Chondrocyte (in vitro differentiated cells): ENCODE data around the gene CFAP57. TPM values are rescaled to one million over a fixed set of nuclear protein-coding genes. Genes with fewer than 3 reads are reported as not detected.

Source experiments
- DNase-seq: peaks from one replicate; pipeline ENCODE4 v3.0.0; 2021; ENCODE audit warnings: mixed read lengths, low spot score
- H3K27ac Mint-ChIP-seq: one replicate; pipeline ENCODE4 v1.8.0; 2021; ENCODE audit warnings: mild to moderate bottlenecking, moderate library complexity, mixed read lengths; ENCODE audit not compliant: unreplicated experiment
- H3K27me3 Mint-ChIP-seq: 2 replicates; pipeline ENCODE4 v1.8.0; 2021; ENCODE audit warnings: low read depth, mixed read lengths
- H3K36me3 Mint-ChIP-seq: 2 replicates; pipeline ENCODE4 v1.8.0; 2021; ENCODE audit warnings: low read depth, mixed read lengths
- H3K4me1 Mint-ChIP-seq: 2 replicates; pipeline ENCODE4 v1.8.0; 2021; ENCODE audit warnings: low read depth, mild to moderate bottlenecking, mixed read lengths
- H3K4me3 Mint-ChIP-seq: one replicate; pipeline ENCODE4 v1.8.0; 2021; ENCODE audit warnings: mild to moderate bottlenecking, moderate library complexity, mixed read lengths; ENCODE audit not compliant: unreplicated experiment
- H3K9me3 Mint-ChIP-seq: 2 replicates; pipeline ENCODE4 v1.8.0; 2021; ENCODE audit warnings: low read depth, mixed read lengths
- long read RNA-seq: library from polyadenylated mRNA; stranded (forward); transcript quantifications from one replicate; pipeline ENCODE4 v2.0.0, GENCODE V29; 2021
- total RNA-seq: library from RNA; stranded (reverse); gene quantifications from 3 replicates; pipeline ENCODE4 v1.2.1, GENCODE V29; 2021
- TF ChIP-seq, protein P1 (sequence below): fragments of 200-600 bp; sonication (generic); IDR thresholded peaks from 2 replicates; pipeline ENCODE4 v1.5.0; 2021; ENCODE audit warnings: antibody characterized with exemption, mild to moderate bottlenecking, moderate library complexity

The CFAP57 gene
- total RNA-seq: 0.10 to 0.19 TPM (median 0.15 TPM) in 3 replicates
- long read RNA-seq: 0 reads

DNA sequence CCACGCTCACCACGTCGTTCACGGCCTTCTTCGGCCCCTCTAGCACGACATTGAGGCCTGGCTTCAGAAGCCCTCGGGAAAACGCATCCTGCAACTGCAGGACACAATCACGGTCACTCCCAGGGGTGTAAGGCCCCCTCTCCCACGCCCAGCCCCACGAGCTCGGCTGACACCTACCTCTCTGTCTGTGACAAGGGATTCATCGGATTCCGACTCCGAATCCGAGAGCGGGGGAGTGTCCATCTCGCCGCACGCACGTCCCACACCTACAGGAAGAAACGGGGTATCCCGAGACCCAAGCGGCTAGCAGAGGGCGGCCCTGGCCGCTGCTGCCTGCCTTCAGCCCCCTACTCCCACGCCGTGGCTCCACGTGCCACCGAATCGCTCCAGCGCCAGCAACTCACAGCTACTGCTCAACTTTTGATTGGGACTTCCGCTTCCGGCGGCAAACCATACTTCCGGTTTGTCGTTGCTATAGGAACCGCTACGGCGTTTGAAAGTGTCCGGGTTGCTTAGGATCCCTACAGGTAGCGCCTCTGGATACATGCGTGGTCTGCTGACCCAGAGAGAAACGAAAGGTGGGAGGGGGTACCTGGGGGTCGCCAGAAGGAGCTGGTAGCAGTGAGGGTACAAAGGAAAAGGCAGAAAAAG lies at the start of gene CFAP57, which contains the start of gene EBNA1BP2:
CFAP57 (plus strand) TSS at position 455 of the 651 bp plus-strand sequence. CDS start 424 bp downstream, outside the sequence.
EBNA1BP2 (minus strand) TSS at position 415 of the 651 bp plus-strand sequence; CDS start at position 243, 172 bp downstream.
- Mint-ChIP-seq H3K4me1 (peaks cover 20% of the 10 kb centered on the region), H3K9me3 (no peaks in the 10 kb centered on the region)

DNA sequence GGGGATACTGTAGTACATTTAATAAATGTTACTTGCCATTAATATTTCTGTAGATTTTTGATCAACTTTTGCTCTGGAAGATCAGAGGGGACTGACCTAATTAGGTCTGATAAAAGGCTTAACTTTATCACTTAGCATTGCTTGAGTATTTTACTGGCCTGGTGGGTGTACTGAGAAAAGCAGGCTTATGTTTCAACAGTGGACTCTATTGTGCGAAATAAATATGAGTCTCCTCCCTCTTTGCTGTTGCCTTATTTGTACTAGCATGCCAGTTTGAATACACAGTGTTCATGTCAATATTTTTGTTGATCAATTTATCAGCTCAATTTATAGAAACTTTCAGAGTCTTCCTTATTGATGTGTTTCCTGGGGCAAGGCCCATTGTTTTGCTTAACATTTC lies 49.1 kb upstream of the CFAP57 start:
- TF ChIP-seq, protein P1, sequence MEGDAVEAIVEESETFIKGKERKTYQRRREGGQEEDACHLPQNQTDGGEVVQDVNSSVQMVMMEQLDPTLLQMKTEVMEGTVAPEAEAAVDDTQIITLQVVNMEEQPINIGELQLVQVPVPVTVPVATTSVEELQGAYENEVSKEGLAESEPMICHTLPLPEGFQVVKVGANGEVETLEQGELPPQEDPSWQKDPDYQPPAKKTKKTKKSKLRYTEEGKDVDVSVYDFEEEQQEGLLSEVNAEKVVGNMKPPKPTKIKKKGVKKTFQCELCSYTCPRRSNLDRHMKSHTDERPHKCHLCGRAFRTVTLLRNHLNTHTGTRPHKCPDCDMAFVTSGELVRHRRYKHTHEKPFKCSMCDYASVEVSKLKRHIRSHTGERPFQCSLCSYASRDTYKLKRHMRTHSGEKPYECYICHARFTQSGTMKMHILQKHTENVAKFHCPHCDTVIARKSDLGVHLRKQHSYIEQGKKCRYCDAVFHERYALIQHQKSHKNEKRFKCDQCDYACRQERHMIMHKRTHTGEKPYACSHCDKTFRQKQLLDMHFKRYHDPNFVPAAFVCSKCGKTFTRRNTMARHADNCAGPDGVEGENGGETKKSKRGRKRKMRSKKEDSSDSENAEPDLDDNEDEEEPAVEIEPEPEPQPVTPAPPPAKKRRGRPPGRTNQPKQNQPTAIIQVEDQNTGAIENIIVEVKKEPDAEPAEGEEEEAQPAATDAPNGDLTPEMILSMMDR: no peak
- Mint-ChIP-seq H3K9me3 (peaks cover 7% of the 10 kb centered on the region), H3K27me3 (no peaks in the 10 kb centered on the region), H3K4me3 (no peak overlapping the region), H3K27ac (no peak overlapping the region), H3K36me3 (no peaks in the 10 kb centered on the region), H3K4me1 (peaks cover 12% of the 10 kb centered on the region)
- DNase-seq: no peak

More for the DNA sequence above, at the start of gene CFAP57, which contains the start of gene EBNA1BP2:
- H3K36me3 Mint-ChIP-seq: peaks cover 21% of the 10 kb centered on the region
- DNase-seq: no peak
- H3K27ac Mint-ChIP-seq: peak within 1 kb of the TSS; percentile 93
- TF ChIP-seq, protein P1: no peak
- H3K27me3 Mint-ChIP-seq: peaks cover 7% of the 10 kb centered on the region
- peak within 1 kb of the TSS; percentile 99 for H3K4me3 Mint-ChIP-seq

DNA sequence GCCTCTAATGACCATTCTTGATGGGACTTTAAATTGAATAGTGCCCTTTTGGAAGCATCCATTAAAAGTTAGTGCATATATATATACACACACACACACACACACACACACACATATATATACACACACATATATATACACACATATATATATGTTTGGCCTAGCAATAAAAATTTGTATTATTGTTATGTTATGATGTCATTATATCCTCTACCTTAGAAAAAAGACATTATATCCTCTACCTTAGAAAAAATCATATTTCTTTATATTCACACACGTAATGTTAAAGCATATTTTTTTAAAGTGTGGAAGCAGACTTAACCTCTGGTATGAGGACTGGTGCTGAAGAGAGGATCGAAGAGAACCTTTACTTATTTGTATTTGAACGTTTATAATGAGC lies 43.3 kb upstream of the CFAP57 start:
- DNase-seq: no peak
- Mint-ChIP-seq H3K9me3 (peaks cover 3% of the 10 kb centered on the region), H3K27ac (no peak overlapping the region), H3K27me3 (no peaks in the 10 kb centered on the region), H3K4me3 (no peak overlapping the region), H3K4me1 (peaks cover 3% of the 10 kb centered on the region), H3K36me3 (peaks cover 1% of the 10 kb centered on the region)
- TF ChIP-seq, protein P1: no peak

DNA sequence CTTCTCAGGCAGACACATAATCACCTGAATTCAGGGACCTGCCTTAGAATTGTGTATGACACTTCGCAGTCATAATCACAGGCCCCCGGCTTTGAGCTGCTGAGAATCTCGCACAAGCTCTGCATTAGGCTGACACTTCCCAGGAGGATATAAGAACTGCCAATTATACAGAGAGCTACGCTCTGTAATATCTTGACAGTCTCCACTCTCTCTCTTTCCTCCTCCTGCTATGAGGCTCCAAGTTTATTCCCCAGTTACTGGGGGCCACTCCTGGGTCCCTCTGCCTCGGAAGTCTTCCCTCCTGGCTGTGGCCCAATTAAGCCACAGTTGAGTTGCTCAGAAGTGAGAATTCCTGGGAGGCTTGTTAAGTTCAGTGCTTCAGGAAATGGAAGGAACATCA lies 42.7 kb upstream of the CFAP57 start:
- Mint-ChIP-seq H3K4me3 (no peak overlapping the region), H3K4me1 (peaks cover 9% of the 10 kb centered on the region), H3K9me3 (peaks cover 3% of the 10 kb centered on the region), H3K27me3 (no peaks in the 10 kb centered on the region), H3K36me3 (peaks cover 1% of the 10 kb centered on the region), H3K27ac (no peak overlapping the region)
- TF ChIP-seq, protein P1: no peak
- DNase-seq: no peak

DNA sequence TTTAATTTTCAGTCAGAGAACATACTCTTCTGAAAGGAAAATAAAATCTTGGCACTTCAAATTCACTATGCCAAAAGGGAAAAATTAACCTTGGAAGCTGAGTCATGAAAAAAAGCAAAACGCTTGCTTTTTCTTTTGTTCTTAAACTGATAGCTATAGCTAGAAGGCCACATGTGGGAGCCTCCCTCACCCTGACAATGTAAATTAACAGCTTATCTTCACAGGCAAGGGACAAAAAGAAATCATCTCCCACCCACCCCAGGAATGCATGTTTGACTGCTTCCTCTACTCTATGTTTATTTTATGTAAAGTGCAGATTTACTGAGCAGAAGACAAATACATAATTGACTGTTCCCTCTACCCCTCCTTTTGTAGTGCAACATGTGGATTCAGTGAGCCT lies 38.1 kb upstream of the CFAP57 start:
- H3K36me3 Mint-ChIP-seq: peaks cover 1% of the 10 kb centered on the region

More for the DNA sequence above, 38.1 kb upstream of the CFAP57 start:
- TF ChIP-seq, protein P1: no peak
- H3K4me1 Mint-ChIP-seq: peaks cover 11% of the 10 kb centered on the region
- H3K4me3 Mint-ChIP-seq: no peak overlapping the region
- H3K27ac Mint-ChIP-seq: no peak overlapping the region
- H3K27me3 Mint-ChIP-seq: no peaks in the 10 kb centered on the region
- peaks cover 3% of the 10 kb centered on the region for H3K9me3 Mint-ChIP-seq
- no peak for DNase-seq
